Left forelimb (tissue), 1 donor: ENCODE data around the gene KREMEN1.
"Not testable (repeated sequence)": the region's sequence is repeated elsewhere in the genome, so short reads cannot be mapped to it uniquely, and the experiment has no call there.

Source experiments
- DNase-seq: peaks from one replicate; pipeline ENCODE4 v3.0.0-alpha.2; 2018; ENCODE audit warnings: low spot score

Gene KREMEN1

GRCh38 chr22:29072979-29073617 lies at the start of gene KREMEN1:
Gene KREMEN1 (plus strand): TSS chr22:29073035. CDS start chr22:29073131, 96 bp downstream.
- DNase-seq: no peak

- DNase-seq: no peak
These were observed 49.6 kb upstream of the KREMEN1 start for GRCh38 chr22:29023172-29023796.

GRCh38 chr22:29026579-29026978 lies 46.3 kb upstream of the KREMEN1 start:
- no peak for DNase-seq

- DNase-seq: no peak
These were observed 44.4 kb upstream of the KREMEN1 start for GRCh38 chr22:29028468-29028867.

- DNase-seq: no peak
These were observed 43.4 kb upstream of the KREMEN1 start for GRCh38 chr22:29029202-29030000.

GRCh38 chr22:29030016-29030617 lies 42.7 kb upstream of the KREMEN1 start:
- DNase-seq: no peak

- DNase-seq: no peak
These were observed 42.1 kb upstream of the KREMEN1 start for GRCh38 chr22:29030618-29031226.

GRCh38 chr22:29031227-29032011 lies 41.4 kb upstream of the KREMEN1 start:
- no peak for DNase-seq

- DNase-seq: no peak
These were observed 40.8 kb upstream of the KREMEN1 start for GRCh38 chr22:29032014-29032475.

GRCh38 chr22:29032584-29032983 lies 40.3 kb upstream of the KREMEN1 start:
- no peak for DNase-seq

GRCh38 chr22:29037340-29037932 lies 35.4 kb upstream of the KREMEN1 start:
- DNase-seq: no peak

- no peak for DNase-seq
These were observed 33.7 kb upstream of the KREMEN1 start for GRCh38 chr22:29039148-29039547.

GRCh38 chr22:29039684-29040083 lies 33.2 kb upstream of the KREMEN1 start:
- not testable (repeated sequence) for DNase-seq

- no peak for DNase-seq
These were observed 32.2 kb upstream of the KREMEN1 start for GRCh38 chr22:29040385-29041275.

- no peak for DNase-seq
These were observed 31.4 kb upstream of the KREMEN1 start for GRCh38 chr22:29041408-29041807.

- no peak for DNase-seq
These were observed 28.8 kb upstream of the KREMEN1 start for GRCh38 chr22:29043906-29044575.

- DNase-seq: no peak
These were observed 28.1 kb upstream of the KREMEN1 start for GRCh38 chr22:29044657-29045176.

GRCh38 chr22:29048822-29049654 lies 23.8 kb upstream of the KREMEN1 start:
- DNase-seq: no peak
